Osteoblast (primary cell): ENCODE results near the gene ADCYAP1R1. TPM values are rescaled to one million over a fixed set of nuclear protein-coding genes. Genes with fewer than 3 reads are reported as not detected.

ENCODE experiments used
- DNase-seq: peaks from one replicate; pipeline ENCODE4 v3.0.0; 2011; ENCODE audit warnings: low spot score, mixed read lengths; ENCODE audit not compliant: insufficient read length; ENCODE audit errors: missing footprints
- H2AFZ ChIP-seq: 2 replicates; pipeline ENCODE4 v1.6.0; 2011; ENCODE audit warnings: mild to moderate bottlenecking, low read length
- H3K27ac ChIP-seq: 2 replicates; pipeline ENCODE4 v1.5.1; 2011; ENCODE audit warnings: mild to moderate bottlenecking, low read depth, low read length, moderate library complexity
- H3K27me3 ChIP-seq: 2 replicates; pipeline ENCODE4 v1.6.0; 2012; ENCODE audit warnings: mild to moderate bottlenecking, control low read depth, inconsistent platforms, low read length, moderate library complexity; ENCODE audit not compliant: insufficient read depth
- H3K36me3 ChIP-seq: 2 replicates; pipeline ENCODE4 v1.5.1; 2011; ENCODE audit warnings: mild to moderate bottlenecking, low read length, control low read depth, moderate library complexity; ENCODE audit not compliant: insufficient read depth
- H3K4me1 ChIP-seq: 2 replicates; pipeline ENCODE4 v1.5.1; 2011; ENCODE audit warnings: mild to moderate bottlenecking, low read length, control low read depth, moderate library complexity; ENCODE audit not compliant: insufficient read depth
- H3K4me2 ChIP-seq: 2 replicates; pipeline ENCODE4 v1.6.0; 2011; ENCODE audit warnings: mild to moderate bottlenecking, low read length; ENCODE audit not compliant: insufficient read depth
- H3K4me3 ChIP-seq: fragments of 200-600 bp; sonication (generic); 3 replicates; pipeline ENCODE4 v1.5.1; 2012; ENCODE audit warnings: mild to moderate bottlenecking, low read length, inconsistent platforms; ENCODE audit not compliant: insufficient read depth
- H3K79me2 ChIP-seq: 2 replicates; pipeline ENCODE4 v1.6.0; 2012; ENCODE audit warnings: mild to moderate bottlenecking, low read length, control low read depth, inconsistent platforms; ENCODE audit not compliant: insufficient read depth
- H3K9me3 ChIP-seq: 2 replicates; pipeline ENCODE4 v1.5.1; 2011; ENCODE audit warnings: low read depth, low read length, control low read depth
- H4K20me1 ChIP-seq: 2 replicates; pipeline ENCODE4 v1.6.0; 2012; ENCODE audit warnings: mild to moderate bottlenecking, low read length, control low read depth; ENCODE audit not compliant: insufficient read depth
- CTCF ChIP-seq: IDR thresholded peaks from 2 replicates; pipeline ENCODE4 v1.5.1; 2011; ENCODE audit warnings: mild to moderate bottlenecking, low read depth, low read length, moderate library complexity; ENCODE audit errors: extremely low read depth
- total RNA-seq: library from RNA; depleted of rRNA; stranded (reverse); fragments of >200 nt; gene quantifications from 2 replicates; pipeline ENCODE4 v1.2.3, GENCODE V29; 2012

Gene ADCYAP1R1
- total RNA-seq, 1 donor = not detected

- no peak overlapping the region for H3K27ac ChIP-seq
- no peaks in the 10 kb centered on the region for H3K4me1 ChIP-seq
- H3K4me2 ChIP-seq = no peak overlapping the region
- no peak for TF ChIP-seq CTCF
- H3K27me3 ChIP-seq = peaks cover 5% of the 10 kb centered on the region
- DNase-seq = no peak
- H4K20me1 ChIP-seq = no peaks in the 10 kb centered on the region
- no peak overlapping the region for H3K4me3 ChIP-seq
- no peaks in the 10 kb centered on the region for H3K9me3 ChIP-seq
- H2AFZ ChIP-seq = no peak overlapping the region
- H3K79me2 ChIP-seq = no peaks in the 10 kb centered on the region
- no peaks in the 10 kb centered on the region for H3K36me3 ChIP-seq
Measured at GRCh38 chr7:31076641-31077310, 24.7 kb downstream of the ADCYAP1R1 start.

- no peaks in the 10 kb centered on the region for H3K79me2 ChIP-seq
- no peak overlapping the region for H2AFZ ChIP-seq
- H3K4me1 ChIP-seq = no peaks in the 10 kb centered on the region
- no peak overlapping the region for H3K4me3 ChIP-seq
- H3K27ac ChIP-seq = no peak overlapping the region
- H3K27me3 ChIP-seq = no peaks in the 10 kb centered on the region
- H4K20me1 ChIP-seq = no peaks in the 10 kb centered on the region
- no peaks in the 10 kb centered on the region for H3K36me3 ChIP-seq
- H3K9me3 ChIP-seq = no peaks in the 10 kb centered on the region
- no peak for DNase-seq
- no peak for TF ChIP-seq CTCF
- no peak overlapping the region for H3K4me2 ChIP-seq
Measured at GRCh38 chr7:31077484-31078362, 25.6 kb downstream of the ADCYAP1R1 start.

- H3K36me3 ChIP-seq = no peaks in the 10 kb centered on the region
- H4K20me1 ChIP-seq = no peaks in the 10 kb centered on the region
- H3K79me2 ChIP-seq = no peaks in the 10 kb centered on the region
- no peaks in the 10 kb centered on the region for H3K27me3 ChIP-seq
- no peak for DNase-seq
- H2AFZ ChIP-seq = no peak overlapping the region
- H3K4me2 ChIP-seq = no peak overlapping the region
- no peaks in the 10 kb centered on the region for H3K9me3 ChIP-seq
- H3K4me1 ChIP-seq = no peaks in the 10 kb centered on the region
- no peak for TF ChIP-seq CTCF
- no peak overlapping the region for H3K4me3 ChIP-seq
- no peak overlapping the region for H3K27ac ChIP-seq
Measured at GRCh38 chr7:31078363-31078990, 26.4 kb downstream of the ADCYAP1R1 start.
